GM12878 (cell line): ENCODE data around the gene CENPP.

ENCODE experiments used
- BRCA1 ChIP-seq: IDR thresholded peaks from 2 replicates; pipeline ENCODE4 v1.6.1; 2011; ENCODE audit warnings: low read depth, low read length, improper control_type of control experiment
- CBX3 ChIP-seq: fragments of 200-600 bp; sonication (generic); IDR thresholded peaks from 2 replicates; pipeline ENCODE4 v1.6.1; 2016; ENCODE audit warnings: low read depth, borderline replicate concordance
- DPF2 ChIP-seq: fragments of 450-650 bp; IDR thresholded peaks from 2 replicates; pipeline ENCODE4 v1.6.1; 2017; ENCODE audit warnings: mild to moderate bottlenecking
- E2F4 ChIP-seq: IDR thresholded peaks from 2 replicates; pipeline ENCODE4 v1.6.1; 2012; ENCODE audit warnings: low read depth, low read length, improper control_type of control experiment
- EP300 ChIP-seq, 2 experiments: fragments of 150-350 bp in 1 of 2; IDR thresholded peaks; 2 replicates each; pipeline ENCODE4 v1.6.1; 2011 to 2012; ENCODE audit warnings: low read depth in 2 of 2, low read length in 2 of 2, borderline replicate concordance in 1 of 2, improper control_type of control experiment in 1 of 2, inconsistent platforms in 1 of 2; ENCODE audit not compliant: control insufficient read depth in 1 of 2
- HDAC6 ChIP-seq: fragments of 200-600 bp; sonication (generic); IDR thresholded peaks from one replicate; pipeline ENCODE4 v1.8.0; 2017; ENCODE audit warnings: antibody characterized with exemption; ENCODE audit not compliant: unreplicated experiment
- POLR2A ChIP-seq: IDR thresholded peaks from 2 replicates; pipeline ENCODE4 v1.6.1; 2011; ENCODE audit warnings: low read depth, mild to moderate bottlenecking, low read length
- RAD21 ChIP-seq: IDR thresholded peaks from 2 replicates; pipeline ENCODE4 v1.6.1; 2011; ENCODE audit warnings: mild to moderate bottlenecking, low read depth, low read length, moderate library complexity; ENCODE audit not compliant: insufficient read depth
- RBBP5 ChIP-seq: fragments of 200-600 bp; sonication (generic); conservative IDR thresholded peaks from 2 replicates; pipeline ENCODE4 v1.6.1; 2016
- TBL1XR1 ChIP-seq: IDR thresholded peaks from 2 replicates; pipeline ENCODE4 v1.6.1; 2012; ENCODE audit warnings: low read depth, low read length, improper control_type of control experiment
- ZSCAN29 ChIP-seq: fragments of 450-650 bp; IDR thresholded peaks from 2 replicates; pipeline ENCODE4 v1.6.1; 2017; ENCODE audit warnings: mild to moderate bottlenecking, moderate library complexity
- TF ChIP-seq, protein P1 (sequence below), 3 experiments: IDR thresholded peaks in 2 of 3; conservative IDR thresholded peaks in 1 of 3; 2 replicates each; pipeline ENCODE4 v1.5.1; 2011; ENCODE audit warnings: low read depth in 3 of 3, low read length in 3 of 3, mild to moderate bottlenecking in 3 of 3, control low read depth in 2 of 3, moderate library complexity in 2 of 3, inconsistent platforms in 1 of 3, mixed read lengths in 1 of 3; ENCODE audit not compliant: control insufficient read depth in 2 of 3, insufficient read depth in 1 of 3; ENCODE audit errors: extremely low read depth in 1 of 3

DNA sequence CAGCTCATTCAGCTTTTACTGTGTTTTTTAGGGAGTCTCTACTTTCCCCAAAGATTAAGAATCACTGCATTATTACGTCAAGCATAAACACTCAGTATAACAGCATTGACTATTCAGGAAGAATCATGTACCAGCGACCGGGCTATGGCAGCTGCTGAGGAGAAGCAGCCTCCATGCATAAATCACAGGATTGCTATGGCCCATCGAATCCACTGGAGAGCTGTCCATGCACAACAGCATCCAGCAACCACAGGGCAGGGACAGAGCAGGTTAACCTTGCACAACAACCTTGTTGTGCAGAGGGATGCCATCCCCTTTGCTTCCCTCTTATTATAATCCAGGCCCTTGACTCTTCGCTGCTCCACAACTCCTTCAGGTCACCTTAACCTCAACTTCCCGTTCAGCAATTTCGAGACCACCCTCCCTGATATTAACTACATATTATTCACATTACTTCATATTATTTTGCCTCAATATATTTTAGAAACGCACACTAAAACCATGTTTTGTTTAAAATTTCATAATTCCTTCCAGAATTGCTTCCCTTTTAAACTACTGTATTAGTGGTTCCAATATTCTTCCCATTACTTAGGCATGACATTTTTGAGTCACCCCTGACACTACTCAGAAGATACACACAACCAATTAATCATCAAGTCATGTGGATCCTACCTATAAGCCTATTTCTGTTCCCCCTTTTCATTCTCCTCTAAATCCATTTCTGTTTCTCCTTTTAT is 33.2 kb upstream of the CENPP start:
- no peak for TF ChIP-seq EP300 (IDR thresholded peaks at IDR 0.05; ENCODE audit: borderline replicate concordance in 1 of 2, control insufficient read depth in 1 of 2, low read depth in 2 of 2, low read length in 2 of 2)
- TF ChIP-seq ZSCAN29 = no peak
- no peak for TF ChIP-seq RBBP5
- TF ChIP-seq, protein P1, sequence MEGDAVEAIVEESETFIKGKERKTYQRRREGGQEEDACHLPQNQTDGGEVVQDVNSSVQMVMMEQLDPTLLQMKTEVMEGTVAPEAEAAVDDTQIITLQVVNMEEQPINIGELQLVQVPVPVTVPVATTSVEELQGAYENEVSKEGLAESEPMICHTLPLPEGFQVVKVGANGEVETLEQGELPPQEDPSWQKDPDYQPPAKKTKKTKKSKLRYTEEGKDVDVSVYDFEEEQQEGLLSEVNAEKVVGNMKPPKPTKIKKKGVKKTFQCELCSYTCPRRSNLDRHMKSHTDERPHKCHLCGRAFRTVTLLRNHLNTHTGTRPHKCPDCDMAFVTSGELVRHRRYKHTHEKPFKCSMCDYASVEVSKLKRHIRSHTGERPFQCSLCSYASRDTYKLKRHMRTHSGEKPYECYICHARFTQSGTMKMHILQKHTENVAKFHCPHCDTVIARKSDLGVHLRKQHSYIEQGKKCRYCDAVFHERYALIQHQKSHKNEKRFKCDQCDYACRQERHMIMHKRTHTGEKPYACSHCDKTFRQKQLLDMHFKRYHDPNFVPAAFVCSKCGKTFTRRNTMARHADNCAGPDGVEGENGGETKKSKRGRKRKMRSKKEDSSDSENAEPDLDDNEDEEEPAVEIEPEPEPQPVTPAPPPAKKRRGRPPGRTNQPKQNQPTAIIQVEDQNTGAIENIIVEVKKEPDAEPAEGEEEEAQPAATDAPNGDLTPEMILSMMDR (IDR thresholded peaks at IDR 0.05 in 2 of 3, conservative IDR thresholded peaks at IDR 0.05 in 1 of 3; ENCODE audit: control insufficient read depth in 2 of 3, extremely low read depth in 1 of 3, insufficient read depth in 1 of 3, low read depth in 3 of 3, low read length in 3 of 3) = no peak
- TF ChIP-seq BRCA1 = no peak
- TF ChIP-seq POLR2A = peak; percentile 36; the same call in 1 of the 2 replicates
- no peak for TF ChIP-seq RAD21
- no peak for TF ChIP-seq TBL1XR1
- TF ChIP-seq HDAC6 = no peak
- TF ChIP-seq DPF2 = no peak
- no peak for TF ChIP-seq CBX3
- no peak for TF ChIP-seq E2F4
